ENCODE measurements around the gene NHERF2. TPM values are rescaled to one million over a fixed set of nuclear protein-coding genes. Genes with fewer than 3 reads are reported as not detected.

Gene NHERF2
- total RNA-seq, 2 donors from 2014 or later, result 115 to 143 TPM

- DNase-seq (ENCODE audit: low spot score), result no peak
- intact Hi-C loops (cut with DNase I), result no loop called here
Measured at GRCh38 chr16:2066139-2066538, 39.4 kb downstream of the NHERF2 start.

GRCh38 chr16:2070576-2071453, 44.1 kb downstream of the NHERF2 start:
- DNase-seq (ENCODE audit: low spot score), result no peak
- intact Hi-C loops (cut with DNase I), result no loop called here

- intact Hi-C loops (cut with DNase I), result no loop called here
- no peak for DNase-seq (ENCODE audit: low spot score)
Measured at GRCh38 chr16:2071454-2072202, 44.9 kb downstream of the NHERF2 start.

GRCh38 chr16:2072926-2073325, 46.2 kb downstream of the NHERF2 start:
- DNase-seq (ENCODE audit: low spot score), result no peak
- intact Hi-C loops (cut with DNase I), result no loop called here

- intact Hi-C loops (cut with DNase I), result no loop called here
- DNase-seq (ENCODE audit: low spot score), result no peak
Measured at GRCh38 chr16:2074071-2074470, 47.4 kb downstream of the NHERF2 start.

- intact Hi-C loops (cut with DNase I), result no loop called here
Measured at GRCh38 chr16:2075631-2076030, 48.9 kb downstream of the NHERF2 start.

GRCh38 chr16:2076072-2076865, 49.6 kb downstream of the NHERF2 start:
- DNase-seq (ENCODE audit: low spot score), result no peak
- intact Hi-C loops (cut with DNase I), result no loop called here

More at GRCh38 chr16:2075631-2076030, 48.9 kb downstream of the NHERF2 start:
- no peak for DNase-seq (ENCODE audit: low spot score)

GRCh38 chr16:2077016-2077415, 50.3 kb downstream of the NHERF2 start:
- no peak for DNase-seq (ENCODE audit: low spot score)
- intact Hi-C loops (cut with DNase I), result no loop called here

- intact Hi-C loops (cut with DNase I), result no loop called here
- DNase-seq (ENCODE audit: low spot score), result no peak
Measured at GRCh38 chr16:2077696-2078095, 51.0 kb downstream of the NHERF2 start.

GRCh38 chr16:2078096-2078495, 51.4 kb downstream of the NHERF2 start:
- no peak for DNase-seq (ENCODE audit: low spot score)
- intact Hi-C loops (cut with DNase I), result no loop called here

GRCh38 chr16:2078691-2079090, 52.0 kb downstream of the NHERF2 start:
- no peak for DNase-seq (ENCODE audit: low spot score)
- intact Hi-C loops (cut with DNase I), result no loop called here

GRCh38 chr16:2079311-2079800, 52.7 kb downstream of the NHERF2 start:
- DNase-seq (ENCODE audit: low spot score), result no peak
- intact Hi-C loops (cut with DNase I), result no loop called here

GRCh38 chr16:2079991-2080390, 53.3 kb downstream of the NHERF2 start:
- no peak for DNase-seq (ENCODE audit: low spot score)
- intact Hi-C loops (cut with DNase I), result loop anchor here in 1 of 2 donors (10.0 kb wide), 1 partner anchor 1555 kb away; no protein-coding TSS in a partner anchor

GRCh38 chr16:2081201-2082084, 54.7 kb downstream of the NHERF2 start:
- no peak for DNase-seq (ENCODE audit: low spot score)
- intact Hi-C loops (cut with DNase I), result loop anchor here in 1 of 2 donors (2.0 to 10.0 kb wide), 2 partner anchors 25 to 1553 kb away; no protein-coding TSS in a partner anchor

- DNase-seq (ENCODE audit: low spot score), result no peak
- intact Hi-C loops (cut with DNase I), result loop anchor here in 1 of 2 donors (2.0 to 10.0 kb wide), 2 partner anchors 26 to 1552 kb away; no protein-coding TSS in a partner anchor
Measured at GRCh38 chr16:2082171-2082982, 55.7 kb downstream of the NHERF2 start.

GRCh38 chr16:2082983-2083364, 56.3 kb downstream of the NHERF2 start:
- intact Hi-C loops (cut with DNase I), result loop anchor here in 1 of 2 donors (2.0 to 10.0 kb wide), 2 partner anchors 26 to 1552 kb away; no protein-coding TSS in a partner anchor
- no peak for DNase-seq (ENCODE audit: low spot score)

GRCh38 chr16:2083409-2083808, 56.7 kb downstream of the NHERF2 start:
- DNase-seq (ENCODE audit: low spot score), result no peak
- intact Hi-C loops (cut with DNase I), result loop anchor here in 1 of 2 donors (2.0 to 10.0 kb wide), 2 partner anchors 27 to 1551 kb away; no protein-coding TSS in a partner anchor

Measured in posterior vena cava (tissue), 2 donors.